IPS-NIHi11 (cell line): ENCODE measurements around the gene NR3C1.
A peak's percentile ranks its signal among the peaks of the same experiment; 100 is the strongest.

Experiments
- DNase-seq: peaks from one replicate; pipeline ENCODE4 v3.0.0; 2012; ENCODE audit warnings: mixed read lengths, low spot score

NR3C1 gene

GRCh38 chr5:143398451-143399237 is 4.8 kb downstream of the NR3C1 start:
- DNase-seq: no peak

- DNase-seq: no peak
Observed at GRCh38 chr5:143398053-143398355, 5.5 kb downstream of the NR3C1 start.

DNA sequence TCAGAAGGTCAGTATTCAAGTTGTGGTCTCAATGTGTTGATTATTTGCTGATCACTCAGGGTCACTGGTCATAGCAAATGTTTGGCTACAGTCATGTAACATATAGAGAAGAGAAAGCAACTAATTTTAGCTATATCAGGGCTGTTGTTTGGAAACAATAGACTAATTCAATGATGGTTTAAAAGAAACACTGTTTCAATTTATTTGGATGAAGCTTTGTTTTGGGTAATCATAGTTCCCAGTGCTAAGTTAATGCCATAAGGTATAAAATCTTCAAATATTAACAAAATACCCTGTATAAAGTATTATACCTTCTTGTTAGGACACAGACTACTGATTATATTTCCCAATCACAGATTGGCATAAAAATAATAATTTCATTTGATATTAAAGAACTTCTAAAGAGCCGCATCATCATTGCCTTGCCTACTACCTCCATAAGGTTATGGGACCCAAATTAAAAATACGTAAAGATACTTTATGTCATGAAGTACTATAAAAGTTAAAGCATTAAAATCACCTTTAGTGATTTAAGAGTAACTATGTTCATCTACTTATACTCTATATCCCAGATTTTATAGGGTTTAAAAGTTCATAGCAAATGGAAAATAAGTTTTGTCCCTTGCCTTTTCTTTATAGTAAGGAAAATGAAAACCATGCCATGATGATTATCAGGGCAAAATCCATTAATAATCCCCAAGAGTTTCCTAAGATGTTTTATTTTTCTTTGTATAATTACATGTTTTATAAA is 6.0 kb downstream of the NR3C1 start:
- DNase-seq: no peak

- DNase-seq: no peak
Observed at GRCh38 chr5:143396353-143396940, 7.0 kb downstream of the NR3C1 start.

DNA sequence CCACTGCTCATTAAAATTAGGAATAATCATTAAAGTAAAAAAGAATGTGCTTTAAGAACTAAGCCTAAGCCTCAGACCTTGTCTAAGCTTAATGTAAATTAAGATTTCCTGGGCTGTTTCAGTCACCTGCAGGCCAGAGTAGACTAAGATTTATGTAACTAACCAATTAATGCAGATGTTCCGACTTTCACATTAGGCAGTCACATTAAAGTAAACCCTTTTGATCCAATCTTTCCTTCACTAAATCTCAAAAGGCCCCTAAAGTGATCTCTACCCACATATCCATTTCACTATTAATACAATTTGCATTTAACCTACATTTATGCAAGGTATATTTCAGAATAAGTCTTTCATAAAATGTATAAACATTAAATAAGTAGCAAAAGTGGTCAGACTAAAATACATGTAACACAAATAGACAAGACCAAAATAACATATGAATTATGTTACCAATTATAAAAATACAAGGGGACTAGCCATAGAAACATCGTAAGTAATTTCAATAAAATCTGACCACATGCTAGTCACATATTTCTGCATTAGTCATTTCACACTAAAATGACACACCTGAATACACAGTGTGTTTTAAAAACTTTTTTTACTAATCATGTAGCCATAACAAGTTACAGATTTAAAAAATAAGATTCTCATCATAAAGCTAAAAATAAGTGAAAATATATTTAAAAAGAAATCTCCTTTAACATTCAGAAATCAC is 7.7 kb downstream of the NR3C1 start:
- no peak for DNase-seq

GRCh38 chr5:143393524-143393923 is 10.0 kb downstream of the NR3C1 start:
- no peak for DNase-seq

DNA sequence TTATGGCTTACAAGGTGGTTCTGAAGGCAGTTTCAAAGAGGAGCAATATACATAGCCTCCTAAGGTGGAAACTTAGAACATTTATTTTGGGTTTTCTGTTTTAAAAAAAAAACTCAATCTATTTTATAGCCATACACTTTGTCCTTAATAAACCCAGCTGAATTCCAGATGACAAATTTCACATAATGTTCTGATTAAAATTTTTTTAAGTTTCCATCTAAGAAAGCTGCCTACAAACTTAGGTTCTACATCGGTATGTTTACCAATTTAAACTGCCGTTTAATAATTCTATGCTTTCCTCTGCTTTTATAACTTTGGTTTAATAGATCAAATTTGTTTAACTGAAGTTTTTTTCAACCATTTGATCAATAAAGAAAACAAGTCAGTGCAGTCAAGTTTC is 12.5 kb downstream of the NR3C1 start:
- DNase-seq: no peak

GRCh38 chr5:143390258-143390657 is 13.2 kb downstream of the NR3C1 start:
- no peak for DNase-seq

DNA sequence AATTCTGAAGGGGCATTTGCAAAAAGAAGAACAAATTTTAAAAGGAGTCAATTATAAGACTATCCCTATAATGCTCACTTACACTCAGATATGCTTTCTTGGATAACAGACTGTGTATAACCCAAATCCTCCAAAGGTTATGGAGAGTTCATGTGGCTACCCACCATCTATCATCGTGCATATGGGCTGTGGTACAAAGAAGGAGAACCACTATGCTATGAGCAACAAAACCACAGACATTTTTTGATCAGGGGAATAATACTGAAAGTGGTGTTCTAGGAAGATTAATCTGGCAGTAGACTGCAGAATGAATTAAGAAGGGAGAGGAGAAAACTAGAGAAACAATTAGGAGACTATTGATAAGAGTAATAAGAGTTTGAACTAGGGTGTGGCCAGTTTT is 16.8 kb downstream of the NR3C1 start:
- no peak for DNase-seq

- no peak for DNase-seq
Observed at GRCh38 chr5:143384865-143385657, 18.4 kb downstream of the NR3C1 start.

GRCh38 chr5:143383988-143384387 is 19.5 kb downstream of the NR3C1 start:
- DNase-seq: no peak

GRCh38 chr5:143379606-143380005 is 23.9 kb downstream of the NR3C1 start:
- no peak for DNase-seq

DNA sequence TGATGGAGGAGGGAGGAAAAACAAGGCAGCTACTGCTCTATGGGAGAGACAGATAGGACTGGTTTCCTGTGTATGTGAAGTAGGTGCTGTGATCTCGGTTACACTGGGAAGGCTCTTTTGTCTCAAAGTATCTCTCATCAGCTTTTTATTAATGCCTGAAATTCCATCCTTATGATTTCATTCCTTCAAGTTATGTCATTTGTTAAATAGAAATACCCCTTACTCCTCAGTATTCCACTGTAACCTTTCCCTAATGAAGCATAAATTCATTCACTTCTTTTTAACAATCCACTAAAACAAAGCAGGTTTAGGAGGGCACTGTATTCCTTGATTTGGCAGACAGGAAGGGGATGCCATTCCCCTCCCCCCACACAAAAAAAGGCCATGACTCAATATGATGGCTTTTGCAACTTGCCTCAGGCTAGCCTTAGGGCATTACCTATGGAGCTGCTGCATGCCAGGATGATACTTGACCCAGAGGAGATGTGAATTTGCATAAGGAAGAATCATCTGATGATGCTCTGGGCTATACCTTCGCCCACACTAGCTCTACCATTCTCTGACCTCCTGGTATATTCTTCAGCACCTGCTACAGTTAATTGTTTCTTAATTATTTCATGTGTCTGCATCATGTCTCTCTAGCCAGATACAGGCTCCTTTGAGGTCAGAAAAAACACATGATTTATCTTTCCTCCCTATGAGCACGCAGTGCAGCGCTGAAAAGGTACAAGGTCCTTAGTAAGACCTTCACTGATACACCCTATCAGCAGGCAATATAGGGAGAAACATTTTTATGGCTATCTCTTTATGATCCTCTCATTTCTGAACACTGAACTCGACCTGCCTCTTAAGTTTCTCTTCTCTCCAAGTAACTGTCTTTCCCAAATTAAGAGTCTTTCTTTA is 26.3 kb downstream of the NR3C1 start:
- DNase-seq: peak; percentile 30

- no peak for DNase-seq
Observed at GRCh38 chr5:143376195-143376779, 27.2 kb downstream of the NR3C1 start.

DNA sequence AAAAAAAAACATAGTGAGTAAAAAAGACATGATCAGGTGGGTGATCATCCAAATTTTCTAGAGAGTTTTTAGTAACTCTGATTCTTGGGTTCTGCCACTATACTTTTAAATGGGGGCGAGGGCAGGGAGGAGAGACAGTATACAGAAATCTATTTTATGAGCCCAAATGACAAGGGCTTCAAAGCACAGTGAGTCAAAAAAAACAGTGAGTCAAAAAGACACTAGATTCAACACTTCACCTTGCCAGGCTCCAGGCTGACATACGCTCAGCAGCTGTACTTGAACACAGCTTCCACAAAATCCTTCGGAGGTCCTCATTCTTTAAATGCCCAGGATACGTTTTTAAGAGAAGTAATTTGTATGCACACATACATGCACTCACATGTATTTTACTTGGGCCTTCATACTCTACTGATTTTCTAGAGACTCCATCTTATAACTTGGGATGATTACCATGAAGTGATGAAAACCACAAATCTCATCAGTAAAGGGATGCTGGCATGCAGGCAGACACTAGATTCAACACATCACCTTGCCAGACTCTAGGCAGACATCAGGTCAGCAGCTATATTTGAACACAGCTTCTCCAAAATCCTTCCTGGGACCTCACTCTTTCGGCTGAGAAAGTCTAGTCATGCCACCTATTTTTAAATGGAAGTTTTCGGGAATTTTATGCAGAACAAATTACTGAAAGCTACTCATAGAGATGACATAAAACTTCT is 28.8 kb downstream of the NR3C1 start:
- no peak for DNase-seq

DNA sequence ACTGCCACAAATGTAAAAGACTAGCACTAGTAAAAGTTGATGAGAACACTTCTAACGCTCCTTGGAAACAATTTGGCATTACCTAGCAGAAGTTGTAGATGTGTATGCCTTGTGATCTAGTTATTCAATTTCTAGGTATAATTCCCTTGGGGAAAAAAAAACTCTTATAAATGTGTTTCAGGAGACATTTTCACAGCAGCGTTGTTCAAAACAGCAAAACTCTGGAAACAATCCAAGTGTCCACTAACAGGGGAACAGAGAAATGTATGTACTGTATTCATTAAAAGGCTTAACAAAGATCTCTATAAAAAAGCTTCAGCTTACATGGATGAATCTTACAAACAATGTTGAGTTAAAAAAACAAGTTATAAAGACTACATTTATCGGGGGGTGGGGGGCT is 30.4 kb downstream of the NR3C1 start:
- DNase-seq: no peak

DNA sequence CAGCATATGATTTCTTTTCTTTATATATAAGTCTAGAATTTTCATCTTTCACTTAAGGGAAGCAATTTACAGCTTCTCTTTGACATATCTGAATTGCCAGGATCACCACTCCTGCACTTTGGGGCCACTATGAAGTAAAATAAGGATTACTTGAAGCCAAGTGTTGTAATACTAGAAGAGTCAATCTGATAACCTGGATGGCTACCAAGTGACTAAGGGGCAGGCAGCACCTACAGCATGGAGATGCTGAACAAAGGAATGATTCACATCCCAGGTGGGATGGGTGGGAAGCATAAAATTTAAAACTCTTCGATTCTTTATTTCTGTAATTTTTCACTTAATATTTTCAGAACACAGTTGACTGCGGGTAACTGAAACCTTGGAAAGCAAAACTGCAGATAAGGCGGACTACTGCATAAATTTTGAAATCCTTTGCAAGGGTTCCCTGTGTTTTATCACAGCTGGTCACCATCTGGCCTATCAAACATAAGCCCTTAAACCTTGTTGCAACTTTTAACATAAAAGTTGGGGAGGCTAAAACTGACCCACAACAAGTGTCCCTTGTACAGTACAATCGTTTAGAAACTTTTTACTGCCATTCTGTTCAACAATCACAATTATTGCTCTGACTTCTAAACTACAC is 31.2 kb downstream of the NR3C1 start:
- no peak for DNase-seq

DNA sequence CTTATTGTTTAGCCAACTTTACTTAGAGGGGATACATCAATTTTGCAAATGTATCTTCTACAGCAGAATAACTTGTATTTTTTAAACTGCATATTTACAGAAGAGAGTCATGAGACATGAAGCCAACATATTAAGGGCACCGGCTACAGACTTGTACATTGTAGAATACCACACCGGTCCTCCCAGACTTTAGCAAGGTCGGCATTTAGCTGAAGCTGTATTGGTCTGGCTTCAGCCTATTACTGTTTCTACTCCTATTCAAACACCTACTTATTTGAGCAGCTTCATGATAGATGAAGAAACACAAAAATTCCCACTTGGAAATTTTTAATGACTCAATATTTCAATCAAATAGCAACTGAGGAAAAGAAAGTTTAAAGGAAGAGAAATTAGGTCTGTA is 33.0 kb downstream of the NR3C1 start:
- no peak for DNase-seq

DNA sequence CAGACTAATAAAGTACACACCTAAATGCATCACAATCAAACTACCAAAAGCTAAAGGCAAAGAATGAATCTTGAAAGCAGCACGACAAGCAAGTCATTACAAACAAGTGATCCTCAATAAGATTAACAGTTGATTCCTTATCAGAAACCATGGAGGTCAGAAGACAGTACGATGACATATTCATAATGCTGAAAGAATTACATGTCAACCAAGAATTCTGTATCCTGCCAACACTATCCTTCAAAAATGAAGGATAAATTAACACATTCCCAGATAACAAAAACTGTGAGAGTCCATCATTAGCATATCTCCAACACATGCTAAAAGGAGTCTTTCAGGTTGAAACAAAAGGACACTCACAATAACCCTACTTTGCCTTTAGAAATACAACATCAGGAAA is 39.4 kb downstream of the NR3C1 start:
- no peak for DNase-seq
